Measurements from ENCODE around the gene KIF2A. TPM values are rescaled to one million over a fixed set of nuclear protein-coding genes. Genes with fewer than 3 reads are reported as not detected.

The KIF2A gene
- total RNA-seq, 2 experiments from 2014 or later: 50.3 to 90.7 TPM

DNA sequence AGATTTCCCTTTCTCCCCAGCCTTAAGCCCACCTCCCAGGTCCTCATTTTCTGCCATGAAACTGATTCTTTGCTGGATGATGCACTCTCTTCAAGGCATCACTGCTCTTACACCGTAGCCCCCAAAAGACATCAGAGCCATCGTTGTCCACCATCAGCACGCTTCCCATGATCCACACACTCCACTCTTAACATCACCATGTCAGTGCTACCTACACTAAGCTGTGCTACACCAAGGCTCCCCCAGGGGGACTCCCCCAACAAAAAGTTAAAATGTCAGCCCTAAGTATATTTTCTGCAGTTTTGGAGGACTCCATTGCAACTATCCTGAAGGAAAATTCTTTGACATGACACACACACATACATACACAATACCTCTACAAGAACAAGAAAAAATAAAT, 34.1 kb upstream of the KIF2A start:
- POLR2A ChIA-PET: no interaction called here

GRCh38 chr5:62273687-62274086, 32.3 kb upstream of the KIF2A start:
- H4K20me1 ChIP-seq (ENCODE audit: insufficient read depth, low read length): no peaks in the 10 kb centered on the region
- ChIA-PET CTCF (ENCODE audit: unreplicated experiment) (no interaction called here), POLR2A (no interaction called here)
- no peaks in the 10 kb centered on the region for H3K36me3 ChIP-seq (ENCODE audit: insufficient read depth, low read length)
- H3K4me2 ChIP-seq (ENCODE audit: low read length): no peak overlapping the region
- H2AFZ ChIP-seq (ENCODE audit: low read length): no peak overlapping the region
- no peaks in the 10 kb centered on the region for H3K4me1 ChIP-seq (ENCODE audit: insufficient read depth, low read length, poor library complexity, severe bottlenecking)
- no peaks in the 10 kb centered on the region for H3K79me2 ChIP-seq (ENCODE audit: insufficient read depth, low read depth, low read length)
- H3K27ac ChIP-seq (ENCODE audit: low read depth, low read length, poor library complexity, severe bottlenecking): no peak overlapping the region
- TF ChIP-seq EZH2phosphoT487 (IDR thresholded peaks at IDR 0.05; ENCODE audit: borderline replicate concordance, low read depth, low read length): no peak
- TF ChIP-seq, protein P1, sequence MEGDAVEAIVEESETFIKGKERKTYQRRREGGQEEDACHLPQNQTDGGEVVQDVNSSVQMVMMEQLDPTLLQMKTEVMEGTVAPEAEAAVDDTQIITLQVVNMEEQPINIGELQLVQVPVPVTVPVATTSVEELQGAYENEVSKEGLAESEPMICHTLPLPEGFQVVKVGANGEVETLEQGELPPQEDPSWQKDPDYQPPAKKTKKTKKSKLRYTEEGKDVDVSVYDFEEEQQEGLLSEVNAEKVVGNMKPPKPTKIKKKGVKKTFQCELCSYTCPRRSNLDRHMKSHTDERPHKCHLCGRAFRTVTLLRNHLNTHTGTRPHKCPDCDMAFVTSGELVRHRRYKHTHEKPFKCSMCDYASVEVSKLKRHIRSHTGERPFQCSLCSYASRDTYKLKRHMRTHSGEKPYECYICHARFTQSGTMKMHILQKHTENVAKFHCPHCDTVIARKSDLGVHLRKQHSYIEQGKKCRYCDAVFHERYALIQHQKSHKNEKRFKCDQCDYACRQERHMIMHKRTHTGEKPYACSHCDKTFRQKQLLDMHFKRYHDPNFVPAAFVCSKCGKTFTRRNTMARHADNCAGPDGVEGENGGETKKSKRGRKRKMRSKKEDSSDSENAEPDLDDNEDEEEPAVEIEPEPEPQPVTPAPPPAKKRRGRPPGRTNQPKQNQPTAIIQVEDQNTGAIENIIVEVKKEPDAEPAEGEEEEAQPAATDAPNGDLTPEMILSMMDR (conservative IDR thresholded peaks at IDR 0.05; ENCODE audit: low read length): no peak
- H3K9me2 ChIP-seq (ENCODE audit: insufficient read depth, low read length): no peaks in the 10 kb centered on the region
- no peak overlapping the region for H3K4me3 ChIP-seq (ENCODE audit: low read depth, low read length, poor library complexity, severe bottlenecking)
- no peak for DNase-seq (ENCODE audit: low spot score)
- BruUV-seq (replicated peaks): no TSS peak
- intact Hi-C loops (cut with micrococcal nuclease; ENCODE audit: unreplicated experiment): no loop called here
- no peaks in the 10 kb centered on the region for H3K9me3 ChIP-seq (ENCODE audit: low read length)

More for the DNA sequence above, 34.1 kb upstream of the KIF2A start:
- no peak for TF ChIP-seq EZH2phosphoT487 (IDR thresholded peaks at IDR 0.05; ENCODE audit: borderline replicate concordance, low read depth, low read length)
- TF ChIP-seq, protein P1 (conservative IDR thresholded peaks at IDR 0.05; ENCODE audit: low read length): 0 out of 2 replicates have a peak, but pooled peaks have one; percentile 15
- H3K4me2 ChIP-seq (ENCODE audit: low read length): no peak overlapping the region
- no peaks in the 10 kb centered on the region for H3K36me3 ChIP-seq (ENCODE audit: insufficient read depth, low read length)
- H3K27ac ChIP-seq (ENCODE audit: low read depth, low read length, poor library complexity, severe bottlenecking): no peak overlapping the region
- H3K4me3 ChIP-seq (ENCODE audit: low read depth, low read length, poor library complexity, severe bottlenecking): no peak overlapping the region
- no peak for DNase-seq (ENCODE audit: low spot score)
- BruUV-seq (replicated peaks): no TSS peak
- no peaks in the 10 kb centered on the region for H4K20me1 ChIP-seq (ENCODE audit: insufficient read depth, low read length)
- H3K4me1 ChIP-seq (ENCODE audit: insufficient read depth, low read length, poor library complexity, severe bottlenecking): no peaks in the 10 kb centered on the region
- intact Hi-C loops (cut with micrococcal nuclease; ENCODE audit: unreplicated experiment): no loop called here
- H3K79me2 ChIP-seq (ENCODE audit: insufficient read depth, low read depth, low read length): no peaks in the 10 kb centered on the region
- no peak overlapping the region for H2AFZ ChIP-seq (ENCODE audit: low read length)
- CTCF ChIA-PET (ENCODE audit: unreplicated experiment): no interaction called here
- H3K9me3 ChIP-seq (ENCODE audit: low read length): no peaks in the 10 kb centered on the region
- H3K9me2 ChIP-seq (ENCODE audit: insufficient read depth, low read length): no peaks in the 10 kb centered on the region

DNA sequence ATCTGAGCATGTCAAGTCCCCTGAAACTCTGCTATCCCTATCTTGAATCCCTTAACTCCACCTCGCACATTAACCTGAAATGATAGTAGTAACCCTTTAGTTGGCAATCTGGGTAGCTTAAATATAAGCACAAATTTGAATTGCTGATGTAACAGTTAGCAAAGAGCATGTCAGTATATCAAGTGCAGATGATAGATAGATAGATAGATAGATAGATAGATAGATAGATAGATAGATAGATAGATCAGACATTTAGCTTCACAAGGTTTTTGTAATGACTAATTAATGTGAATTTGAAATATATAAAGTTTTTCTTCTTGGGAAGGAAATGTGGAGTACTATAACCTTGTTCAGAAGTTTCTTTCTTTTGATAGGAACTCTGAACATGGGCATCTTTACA, 30.4 kb upstream of the KIF2A start:
- no peak for DNase-seq (ENCODE audit: low spot score)
- Histone ChIP-seq H3K79me2 (ENCODE audit: insufficient read depth, low read depth, low read length) (no peaks in the 10 kb centered on the region), H3K4me1 (ENCODE audit: insufficient read depth, low read length, poor library complexity, severe bottlenecking) (no peaks in the 10 kb centered on the region), H3K4me2 (ENCODE audit: low read length) (no peak overlapping the region), H4K20me1 (ENCODE audit: insufficient read depth, low read length) (no peaks in the 10 kb centered on the region), H3K4me3 (ENCODE audit: low read depth, low read length, poor library complexity, severe bottlenecking) (no peak overlapping the region), H3K36me3 (ENCODE audit: insufficient read depth, low read length) (no peaks in the 10 kb centered on the region), H3K27ac (ENCODE audit: low read depth, low read length, poor library complexity, severe bottlenecking) (no peak overlapping the region), H3K9me3 (ENCODE audit: low read length) (no peaks in the 10 kb centered on the region), H2AFZ (ENCODE audit: low read length) (no peak overlapping the region), H3K9me2 (ENCODE audit: insufficient read depth, low read length) (no peaks in the 10 kb centered on the region)
- intact Hi-C loops (cut with micrococcal nuclease; ENCODE audit: unreplicated experiment): no loop called here
- POLR2A ChIA-PET: interaction anchor here (1.0 kb wide), 1 partner anchor 17 kb away, joined by 4 read pairs; no protein-coding TSS in a partner anchor
- CTCF ChIA-PET (ENCODE audit: unreplicated experiment): no interaction called here
- no TSS peak for BruUV-seq (replicated peaks)
- TF ChIP-seq EZH2phosphoT487 (IDR thresholded peaks at IDR 0.05; ENCODE audit: borderline replicate concordance, low read depth, low read length): no peak
- TF ChIP-seq, protein P1 (conservative IDR thresholded peaks at IDR 0.05; ENCODE audit: low read length): no peak

Data from OCI-LY7 (cell line).